K562 (cell line): ENCODE measurements around the gene ASIC3. TPM values are rescaled to one million over a fixed set of nuclear protein-coding genes. Genes with fewer than 3 reads are reported as not detected.

Source experiments
- ELK3 ChIP-seq: fragments of 450-650 bp; formaldehyde crosslinking; IDR thresholded peaks from 2 replicates; pipeline ENCODE4 v1.4.0; 2020; ENCODE audit warnings: mild to moderate bottlenecking
- ESRRB ChIP-seq: fragments of 250-450 bp; sonication (Bioruptor Pico); IDR thresholded peaks from 2 replicates; pipeline ENCODE4 v1.5.0; 2020; ENCODE audit warnings: mild to moderate bottlenecking, moderate library complexity, borderline replicate concordance
- HMG20B ChIP-seq: fragments of 250-450 bp; sonication (Bioruptor Pico); IDR thresholded peaks from 2 replicates; pipeline ENCODE4 v1.5.0; 2021; ENCODE audit warnings: mild to moderate bottlenecking
- HNRNPL ChIP-seq: fragments of 200-400 bp; formaldehyde crosslinking; IDR thresholded peaks from 2 replicates; pipeline ENCODE4 v1.6.1; 2017; ENCODE audit warnings: low read depth, mild to moderate bottlenecking, low read length
- KDM5B ChIP-seq: fragments of 200-600 bp; sonication (generic); IDR thresholded peaks from 2 replicates; pipeline ENCODE4 v1.6.1; 2012; ENCODE audit warnings: low read depth, mild to moderate bottlenecking, moderate library complexity, low read length, control low read depth, inconsistent platforms; ENCODE audit not compliant: insufficient replicate concordance
- MAZ ChIP-seq, 2 experiments: fragments of 450-650 bp in 1 of 2; sonication (generic) in 1 of 2; formaldehyde crosslinking; IDR thresholded peaks in 1 of 2; conservative IDR thresholded peaks in 1 of 2; 2 replicates each; pipeline versions ENCODE4 v1.4.0 to v1.5.0; 2020; ENCODE audit warnings: mild to moderate bottlenecking in 1 of 2, missing genetic modification reagents in 1 of 2
- POLR3A ChIP-seq: IDR thresholded peaks from 2 replicates; pipeline ENCODE4 v1.6.1; 2011; ENCODE audit warnings: borderline replicate concordance, mild to moderate bottlenecking, moderate library complexity; ENCODE audit not compliant: insufficient read length, insufficient read depth; ENCODE audit errors: extremely low read depth
- SFPQ ChIP-seq: fragments of 200-400 bp; formaldehyde crosslinking; IDR thresholded peaks from 2 replicates; pipeline ENCODE4 v1.6.1; 2017; ENCODE audit warnings: mild to moderate bottlenecking, low read depth, low read length, moderate library complexity
- ZBTB17 ChIP-seq: fragments of 450-650 bp; formaldehyde crosslinking; IDR thresholded peaks from 2 replicates; pipeline ENCODE4 v1.4.0; 2020; ENCODE audit warnings: mild to moderate bottlenecking
- polyA plus RNA-seq, 8 experiments: library from polyadenylated mRNA; depleted of rRNA in 4 of 8; stranded (reverse) in 5 of 8; unstranded in 3 of 8; fragments of >200 nt; fragmentation: Nextera tagmentation in 2 of 8; fragmentation: Illumina TruSeq in 1 of 8; extraction: Ambion mirVana in 2 of 8; extraction: Trizol in 1 of 8; gene quantifications; 2 replicates each; pipeline versions ENCODE4 v1.2.1 to v1.2.3, GENCODE V29; 2011 to 2014; ENCODE audit warnings: inconsistent platforms in 1 of 8, missing spikeins in 1 of 8
- total RNA-seq, 7 experiments: library from RNA; depleted of rRNA in 6 of 7; stranded (reverse); fragments of >200 nt in 6 of 7; fragmentation: Illumina TruSeq in 2 of 7; extraction: Trizol in 2 of 7; gene quantifications; 2 replicates each; pipeline versions ENCODE4 v1.2.1 to v1.2.3, GENCODE V29; 2011 to 2021; ENCODE audit warnings: low replicate concordance in 1 of 7
- TF ChIP-seq, protein P1 (sequence below): fragments of 450-650 bp; IDR thresholded peaks from 2 replicates; pipeline ENCODE4 v1.6.1; 2014; ENCODE audit warnings: low read depth, mild to moderate bottlenecking, moderate library complexity, borderline replicate concordance

ASIC3 gene
- total and polyA plus RNA-seq, 9 of the 15 experiments (the other 6 are each of a cell fraction or from before 2014, with no cell fraction given): 0.11 to 5.0 (median 0.87) TPM

DNA sequence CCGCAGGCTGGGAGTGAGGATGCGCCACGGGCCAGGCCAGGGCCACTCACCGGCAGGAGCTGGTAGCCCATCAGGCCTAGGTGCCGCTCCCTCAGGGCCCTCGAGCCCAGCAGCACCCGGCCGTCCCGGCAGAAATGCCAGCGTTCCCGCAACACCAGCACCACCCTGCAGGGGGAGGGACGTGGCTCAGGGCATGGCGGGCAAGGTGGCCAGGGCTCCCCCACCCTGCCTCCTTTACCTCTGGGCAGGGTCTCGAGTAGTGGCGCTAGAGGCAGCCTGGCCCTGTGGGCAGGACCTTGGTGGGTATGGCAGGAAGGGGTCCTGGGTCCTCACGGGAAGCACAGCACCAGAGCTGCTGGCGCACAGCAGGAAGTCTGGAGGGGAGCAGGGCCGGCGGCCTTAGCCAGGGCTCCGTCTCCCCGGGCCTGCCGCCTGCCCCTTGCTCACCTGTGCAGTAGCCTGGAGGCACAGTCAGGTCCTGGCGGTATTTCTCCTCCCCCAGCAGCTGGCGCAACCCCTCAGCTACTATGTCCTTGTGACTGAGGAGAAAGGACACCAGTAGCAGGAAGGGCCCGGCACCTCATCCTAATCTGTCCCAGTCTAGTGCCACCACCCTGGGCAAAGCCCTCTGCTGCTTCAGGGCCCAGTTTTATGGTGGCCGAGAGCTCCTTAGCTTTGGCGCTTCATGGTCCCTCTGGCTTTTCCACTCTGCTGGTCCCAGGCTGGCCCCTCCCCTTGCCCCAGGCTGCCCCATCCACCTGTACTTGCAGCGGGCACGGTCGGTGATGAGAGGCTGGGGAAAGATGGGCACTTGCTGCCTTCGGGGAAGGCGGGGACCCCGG is 28.8 kb downstream of the ASIC3 start (continued):
- TF ChIP-seq, protein P1, sequence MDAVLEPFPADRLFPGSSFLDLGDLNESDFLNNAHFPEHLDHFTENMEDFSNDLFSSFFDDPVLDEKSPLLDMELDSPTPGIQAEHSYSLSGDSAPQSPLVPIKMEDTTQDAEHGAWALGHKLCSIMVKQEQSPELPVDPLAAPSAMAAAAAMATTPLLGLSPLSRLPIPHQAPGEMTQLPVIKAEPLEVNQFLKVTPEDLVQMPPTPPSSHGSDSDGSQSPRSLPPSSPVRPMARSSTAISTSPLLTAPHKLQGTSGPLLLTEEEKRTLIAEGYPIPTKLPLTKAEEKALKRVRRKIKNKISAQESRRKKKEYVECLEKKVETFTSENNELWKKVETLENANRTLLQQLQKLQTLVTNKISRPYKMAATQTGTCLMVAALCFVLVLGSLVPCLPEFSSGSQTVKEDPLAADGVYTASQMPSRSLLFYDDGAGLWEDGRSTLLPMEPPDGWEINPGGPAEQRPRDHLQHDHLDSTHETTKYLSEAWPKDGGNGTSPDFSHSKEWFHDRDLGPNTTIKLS: no peak
- TF ChIP-seq ZBTB17 (peak; percentile 67; the same call in 1 of the 2 replicates), MAZ (CRISPR knock-in tag; conservative IDR thresholded peaks at IDR 0.05 in 1 of 2, IDR thresholded peaks at IDR 0.05 in 1 of 2) (peak in 1 of 2 experiments; percentile 42; a peak in 1 of 4 replicates), KDM5B (peak; percentile 24), SFPQ (no peak), ESRRB (0 out of 2 replicates have a peak, but pooled peaks have one; percentile 78), POLR3A (no peak), HNRNPL (peak; percentile 98), ELK3 (CRISPR knock-in tag) (no peak), HMG20B (CRISPR knock-in tag) (no peak)
